Loucy (cell line): Measurements from ENCODE around the gene IFNAR2.
A peak's percentile ranks its signal among the peaks of the same experiment; 100 is the strongest.

ENCODE experiments used
- H2AFZ ChIP-seq: fragments of 200-600 bp; sonication (generic); 2 replicates; pipeline ENCODE4 v1.6.0; 2016; ENCODE audit warnings: antibody characterized with exemption, mild to moderate bottlenecking, low read length, moderate library complexity
- H3F3A ChIP-seq: fragments of 200-600 bp; 2 replicates; pipeline ENCODE4 v1.6.0; 2016; ENCODE audit warnings: antibody characterized with exemption, low read depth, mild to moderate bottlenecking
- H3K27me3 ChIP-seq: fragments of 200-600 bp; sonication (generic); 2 replicates; pipeline ENCODE4 v1.6.1; 2014; ENCODE audit warnings: low read length, mild to moderate bottlenecking; ENCODE audit not compliant: insufficient read depth, poor library complexity, severe bottlenecking
- H3K36me3 ChIP-seq: fragments of 200-600 bp; sonication (generic); 2 replicates; pipeline ENCODE4 v1.6.1; 2016; ENCODE audit warnings: low read length; ENCODE audit not compliant: insufficient read depth
- H3K4me1 ChIP-seq: fragments of 200-600 bp; sonication (generic); 2 replicates; pipeline ENCODE4 v1.5.1; 2014; ENCODE audit warnings: low read length, mild to moderate bottlenecking; ENCODE audit not compliant: insufficient read depth, poor library complexity, severe bottlenecking
- H3K4me2 ChIP-seq: fragments of 200-600 bp; sonication (generic); 2 replicates; pipeline ENCODE4 v1.6.0; 2014; ENCODE audit warnings: antibody characterized with exemption, low read length, low read depth, mild to moderate bottlenecking; ENCODE audit not compliant: poor library complexity, severe bottlenecking
- H3K4me3 ChIP-seq: fragments of 200-600 bp; sonication (generic); 2 replicates; pipeline ENCODE4 v1.5.1; 2014; ENCODE audit warnings: low read length, mild to moderate bottlenecking, mixed read lengths; ENCODE audit not compliant: poor library complexity, severe bottlenecking
- H3K79me2 ChIP-seq: fragments of 200-600 bp; sonication (generic); 2 replicates; pipeline ENCODE4 v1.6.1; 2014; ENCODE audit warnings: low read length; ENCODE audit not compliant: insufficient read depth
- H3K9ac ChIP-seq: fragments of 200-600 bp; sonication (generic); 2 replicates; pipeline ENCODE4 v1.6.0; 2014; ENCODE audit warnings: mild to moderate bottlenecking, low read depth, low read length, moderate library complexity; ENCODE audit not compliant: poor library complexity, severe bottlenecking
- H3K9me2 ChIP-seq: fragments of 200-600 bp; sonication (generic); replicated peaks from 2 replicates; pipeline ENCODE4 v1.6.1; 2016; ENCODE audit warnings: low read depth, low read length, mixed read lengths
- H3K9me3 ChIP-seq: fragments of 200-600 bp; sonication (generic); 2 replicates; pipeline ENCODE4 v1.6.1; 2014; ENCODE audit warnings: mild to moderate bottlenecking, antibody characterized with exemption, low read length, low read depth; ENCODE audit not compliant: insufficient read depth
- H4K20me1 ChIP-seq: fragments of 200-600 bp; sonication (generic); 2 replicates; pipeline ENCODE4 v1.6.0; 2014; ENCODE audit warnings: antibody characterized with exemption, low read length, mild to moderate bottlenecking; ENCODE audit not compliant: insufficient read depth, poor library complexity, severe bottlenecking
- EZH2phosphoT487 ChIP-seq: fragments of 200-600 bp; IDR thresholded peaks from 2 replicates; pipeline ENCODE4 v1.6.1; 2018; ENCODE audit warnings: antibody characterized with exemption, mild to moderate bottlenecking, moderate library complexity, borderline replicate concordance
- TF ChIP-seq, protein P1 (sequence below): fragments of 200-600 bp; sonication (generic); conservative IDR thresholded peaks from 2 replicates; pipeline ENCODE4 v1.5.1; 2014; ENCODE audit warnings: mild to moderate bottlenecking, antibody characterized with exemption, low read length

IFNAR2 gene

DNA sequence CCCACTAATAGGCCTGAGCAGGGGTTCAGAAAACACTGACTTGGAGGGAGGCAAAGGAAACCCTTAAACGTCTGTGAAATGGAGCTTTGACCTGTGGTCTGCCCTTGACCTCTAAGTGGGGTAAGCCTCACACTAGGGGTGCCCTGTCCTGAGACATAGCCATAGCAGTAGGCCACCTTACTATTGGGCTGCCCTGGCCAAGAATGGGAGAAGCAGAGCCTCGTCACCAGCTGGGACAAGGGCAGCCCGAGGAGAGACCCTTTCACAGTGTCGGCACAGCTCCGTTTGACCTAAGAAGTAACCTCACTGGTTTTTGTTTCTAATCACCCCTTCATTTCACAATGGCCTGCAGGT, 26.4 kb upstream of the IFNAR2 start:
- H3K4me2 ChIP-seq: no peak overlapping the region
- no peaks in the 10 kb centered on the region for H3K9me2 ChIP-seq
- peaks cover 5% of the 10 kb centered on the region; the same call in 1 of the 2 replicates for H3K9me3 ChIP-seq
- H3K4me1 ChIP-seq: peaks cover 30% of the 10 kb centered on the region
- H3K36me3 ChIP-seq: no peaks in the 10 kb centered on the region
- H3K9ac ChIP-seq: no peak overlapping the region
- H4K20me1 ChIP-seq: no peaks in the 10 kb centered on the region
- H2AFZ ChIP-seq: no peak overlapping the region
- H3K4me3 ChIP-seq: no peak overlapping the region
- no peaks in the 10 kb centered on the region for H3F3A ChIP-seq
- H3K27me3 ChIP-seq: no peaks in the 10 kb centered on the region
- no peaks in the 10 kb centered on the region for H3K79me2 ChIP-seq
- no peak for TF ChIP-seq EZH2phosphoT487
- TF ChIP-seq, protein P1, sequence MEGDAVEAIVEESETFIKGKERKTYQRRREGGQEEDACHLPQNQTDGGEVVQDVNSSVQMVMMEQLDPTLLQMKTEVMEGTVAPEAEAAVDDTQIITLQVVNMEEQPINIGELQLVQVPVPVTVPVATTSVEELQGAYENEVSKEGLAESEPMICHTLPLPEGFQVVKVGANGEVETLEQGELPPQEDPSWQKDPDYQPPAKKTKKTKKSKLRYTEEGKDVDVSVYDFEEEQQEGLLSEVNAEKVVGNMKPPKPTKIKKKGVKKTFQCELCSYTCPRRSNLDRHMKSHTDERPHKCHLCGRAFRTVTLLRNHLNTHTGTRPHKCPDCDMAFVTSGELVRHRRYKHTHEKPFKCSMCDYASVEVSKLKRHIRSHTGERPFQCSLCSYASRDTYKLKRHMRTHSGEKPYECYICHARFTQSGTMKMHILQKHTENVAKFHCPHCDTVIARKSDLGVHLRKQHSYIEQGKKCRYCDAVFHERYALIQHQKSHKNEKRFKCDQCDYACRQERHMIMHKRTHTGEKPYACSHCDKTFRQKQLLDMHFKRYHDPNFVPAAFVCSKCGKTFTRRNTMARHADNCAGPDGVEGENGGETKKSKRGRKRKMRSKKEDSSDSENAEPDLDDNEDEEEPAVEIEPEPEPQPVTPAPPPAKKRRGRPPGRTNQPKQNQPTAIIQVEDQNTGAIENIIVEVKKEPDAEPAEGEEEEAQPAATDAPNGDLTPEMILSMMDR: no peak

DNA sequence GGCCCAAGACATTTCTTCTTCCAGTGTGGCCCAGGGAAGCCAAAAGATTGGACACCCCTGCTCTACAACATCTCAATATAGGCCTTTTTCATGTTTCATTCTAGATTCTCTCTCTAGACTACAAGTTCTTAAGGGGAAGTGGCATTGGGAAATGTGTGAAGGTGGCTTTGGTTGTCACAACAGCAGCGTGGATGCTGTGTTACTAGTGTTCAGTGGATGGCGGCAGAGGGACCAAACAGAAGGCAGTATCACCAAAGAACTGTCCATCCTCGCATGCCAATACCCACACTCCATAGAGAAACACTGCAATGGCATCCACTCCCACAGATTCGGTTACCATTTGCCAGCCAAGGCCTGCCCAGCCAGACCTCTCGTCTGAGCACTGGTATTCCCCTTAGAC, 24.3 kb upstream of the IFNAR2 start:
- no peaks in the 10 kb centered on the region for H3K36me3 ChIP-seq
- H2AFZ ChIP-seq: peak overlapping the region; percentile 80
- H3K4me1 ChIP-seq: peaks cover 30% of the 10 kb centered on the region
- TF ChIP-seq, protein P1: peak; percentile 51
- TF ChIP-seq EZH2phosphoT487: no peak
- H3K4me3 ChIP-seq: peak overlapping the region; percentile 68
- H4K20me1 ChIP-seq: no peaks in the 10 kb centered on the region
- H3F3A ChIP-seq: no peaks in the 10 kb centered on the region
- peak overlapping the region; percentile 76 for H3K4me2 ChIP-seq
- H3K9me3 ChIP-seq: peaks cover 10% of the 10 kb centered on the region; the same call in 1 of the 2 replicates
- H3K9ac ChIP-seq: peak overlapping the region; percentile 66
- no peaks in the 10 kb centered on the region for H3K9me2 ChIP-seq
- H3K79me2 ChIP-seq: no peaks in the 10 kb centered on the region
- H3K27me3 ChIP-seq: no peaks in the 10 kb centered on the region

DNA sequence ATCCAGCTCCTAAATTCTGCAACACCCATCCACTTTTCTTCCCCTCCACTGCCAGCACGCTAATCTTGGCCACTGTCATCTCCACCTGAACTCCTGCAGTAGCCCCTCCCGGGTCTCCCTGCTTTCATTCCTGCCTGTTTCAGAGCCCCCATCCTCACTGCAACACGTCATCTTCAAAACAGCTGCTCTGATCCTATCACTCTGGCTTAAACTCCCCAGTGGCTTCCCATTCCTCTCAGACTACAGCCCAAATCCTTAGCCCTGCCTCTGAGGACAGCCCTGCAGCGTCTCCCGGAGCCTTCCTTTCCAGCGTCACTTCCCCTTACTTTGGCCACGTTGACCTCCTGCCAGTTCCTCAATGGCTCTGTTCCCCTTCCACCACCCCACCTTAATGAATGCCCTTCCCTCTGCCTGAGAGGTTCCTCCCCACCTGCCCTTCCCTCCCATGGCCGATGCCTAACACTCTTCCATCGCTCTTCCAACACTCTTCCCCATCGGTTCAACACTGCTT, 22.9 kb upstream of the IFNAR2 start:
- no peaks in the 10 kb centered on the region for H3F3A ChIP-seq
- H4K20me1 ChIP-seq: no peaks in the 10 kb centered on the region
- H3K4me2 ChIP-seq: no peak overlapping the region
- H3K9me2 ChIP-seq: no peaks in the 10 kb centered on the region
- no peaks in the 10 kb centered on the region for H3K36me3 ChIP-seq
- no peaks in the 10 kb centered on the region for H3K79me2 ChIP-seq
- no peak overlapping the region for H2AFZ ChIP-seq
- H3K4me3 ChIP-seq: no peak overlapping the region
- peaks cover 10% of the 10 kb centered on the region; the same call in 1 of the 2 replicates for H3K9me3 ChIP-seq
- no peak overlapping the region for H3K9ac ChIP-seq
- H3K4me1 ChIP-seq: peaks cover 35% of the 10 kb centered on the region
- H3K27me3 ChIP-seq: no peaks in the 10 kb centered on the region
- TF ChIP-seq, protein P1: no peak
- no peak for TF ChIP-seq EZH2phosphoT487
